Liver (tissue), 9 donors: Measurements from ENCODE around the gene NME4. TPM values are rescaled to one million over a fixed set of nuclear protein-coding genes. Genes with fewer than 3 reads are reported as not detected.

Experiments used
- DNase-seq: peaks from one replicate; pipeline ENCODE4 v3.0.0-alpha.2; 2017; ENCODE audit warnings: low spot score
- H3K27ac ChIP-seq, 2 donors: one replicate each; pipeline ENCODE4 v1.7.0; 2013; ENCODE audit warnings: inconsistent platforms in 2 of 2, low read length in 2 of 2, control low read depth in 1 of 2, low read depth in 1 of 2, mild to moderate bottlenecking in 1 of 2
- H3K27me3 ChIP-seq, 4 donors: one replicate each; pipeline versions ENCODE4 v1.6.1 to v1.7.0; 2013; ENCODE audit warnings: low read length in 3 of 4, inconsistent platforms in 1 of 4, mild to moderate bottlenecking in 1 of 4, moderate library complexity in 1 of 4; ENCODE audit not compliant: control insufficient read depth in 4 of 4, insufficient read depth in 4 of 4
- H3K36me3 ChIP-seq, 4 donors: one replicate each; pipeline versions ENCODE4 v1.6.1 to v1.7.0; 2013; ENCODE audit warnings: low read length in 3 of 4, mild to moderate bottlenecking in 3 of 4, low read depth in 1 of 4, moderate library complexity in 1 of 4; ENCODE audit not compliant: control insufficient read depth in 4 of 4, insufficient read depth in 3 of 4
- H3K4me1 ChIP-seq, 4 donors: one replicate each; pipeline versions ENCODE4 v1.6.1 to v1.7.0; 2013; ENCODE audit warnings: low read length in 3 of 4, mild to moderate bottlenecking in 3 of 4, moderate library complexity in 1 of 4; ENCODE audit not compliant: control insufficient read depth in 4 of 4, insufficient read depth in 4 of 4
- H3K4me3 ChIP-seq, 3 donors: one replicate each; pipeline versions ENCODE4 v1.6.1 to v1.7.0; 2013; ENCODE audit warnings: low read length in 3 of 3, control low read depth in 1 of 3, low read depth in 1 of 3, mild to moderate bottlenecking in 1 of 3
- H3K9ac ChIP-seq, 2 donors: one replicate each; pipeline ENCODE4 v1.7.0; 2013; ENCODE audit warnings: low read length in 2 of 2, mild to moderate bottlenecking in 2 of 2, moderate library complexity in 2 of 2, control low read depth in 1 of 2, low read depth in 1 of 2
- H3K9me3 ChIP-seq, 4 donors: one replicate each; pipeline versions ENCODE4 v1.6.1 to v1.7.0; 2013; ENCODE audit warnings: low read length in 3 of 4; ENCODE audit not compliant: control insufficient read depth in 4 of 4
- CTCF ChIP-seq: fragments of 150-350 bp; IDR thresholded peaks from 2 replicates; pipeline ENCODE4 v1.5.1; 2017; ENCODE audit warnings: improper control_type of control experiment, low read depth, low read length; ENCODE audit not compliant: missing input control
- EGR1 ChIP-seq, 2 donors: IDR thresholded peaks; 2 replicates each; pipeline ENCODE4 v1.6.1; 2016 to 2018; ENCODE audit warnings: antibody characterized with exemption in 2 of 2, low read depth in 2 of 2
- FOXA2 ChIP-seq: IDR thresholded peaks from 2 replicates; pipeline ENCODE4 v1.6.1; 2016; ENCODE audit warnings: antibody characterized with exemption
- GABPA ChIP-seq, 2 donors: IDR thresholded peaks in 1 of 2; conservative IDR thresholded peaks in 1 of 2; 2 replicates each; pipeline ENCODE4 v1.6.1; 2016; ENCODE audit warnings: antibody characterized with exemption in 2 of 2, mild to moderate bottlenecking in 1 of 2, moderate library complexity in 1 of 2
- HNF4A ChIP-seq, 2 donors: conservative IDR thresholded peaks; 2 replicates each; pipeline ENCODE4 v1.6.1; 2016; ENCODE audit warnings: antibody characterized with exemption in 2 of 2, mild to moderate bottlenecking in 2 of 2
- HNF4G ChIP-seq: IDR thresholded peaks from 2 replicates; pipeline ENCODE4 v1.6.1; 2016; ENCODE audit warnings: antibody characterized with exemption
- JUND ChIP-seq, 2 donors: IDR thresholded peaks; 2 replicates each; pipeline ENCODE4 v1.6.1; 2016; ENCODE audit warnings: antibody characterized with exemption in 2 of 2
- NR2F2 ChIP-seq: IDR thresholded peaks from 2 replicates; pipeline ENCODE4 v1.6.1; 2016; ENCODE audit warnings: antibody characterized with exemption
- RAD21 ChIP-seq, 2 donors: IDR thresholded peaks; 2 replicates each; pipeline ENCODE4 v1.6.1; 2016; ENCODE audit warnings: antibody characterized with exemption in 2 of 2, mild to moderate bottlenecking in 2 of 2
- REST ChIP-seq: IDR thresholded peaks from 2 replicates; pipeline ENCODE4 v1.6.1; 2016; ENCODE audit warnings: antibody characterized with exemption, mild to moderate bottlenecking
- RXRA ChIP-seq, 2 donors: IDR thresholded peaks; 2 replicates each; pipeline ENCODE4 v1.6.1; 2017 to 2018; ENCODE audit warnings: antibody characterized with exemption in 2 of 2, mild to moderate bottlenecking in 1 of 2
- SP1 ChIP-seq: IDR thresholded peaks from 2 replicates; pipeline ENCODE4 v1.6.1; 2018; ENCODE audit warnings: antibody characterized with exemption, mild to moderate bottlenecking
- TAF1 ChIP-seq: conservative IDR thresholded peaks from 2 replicates; pipeline ENCODE4 v1.6.1; 2016; ENCODE audit warnings: antibody characterized with exemption, mild to moderate bottlenecking
- YY1 ChIP-seq: IDR thresholded peaks from 2 replicates; pipeline ENCODE4 v1.6.1; 2016; ENCODE audit warnings: antibody characterized with exemption, mild to moderate bottlenecking
- WGBS: extraction: QIAGEN DNeasy Blood & Tissue Kit; methylation state at CpG from one replicate; pipeline ENCODE4 v1.1.7; 2013; 5-methylcytosine and 5-hydroxymethylcytosine counted together
- polyA plus RNA-seq, 2 donors: library from polyadenylated mRNA; stranded (reverse) in 1 of 2; unstranded in 1 of 2; fragments of 200-250 nt in 1 of 2; fragments of >200 nt in 1 of 2; fragmentation: Nextera tagmentation in 1 of 2; extraction: Ambion mirVana in 1 of 2; gene quantifications; one replicate each; pipeline versions ENCODE4 v1.2.1 to v1.2.3, GENCODE V29; 2013 to 2015
- total RNA-seq, 2 donors: library from RNA; depleted of rRNA; stranded (reverse); fragments of >200 nt; gene quantifications; one replicate each; pipeline ENCODE4 v1.2.3, GENCODE V29; 2014
- TF ChIP-seq, protein P1 (sequence below): IDR thresholded peaks from 2 replicates; pipeline ENCODE4 v1.6.1; 2016; ENCODE audit warnings: antibody characterized with exemption
- TF ChIP-seq, protein P2 (sequence below): IDR thresholded peaks from 2 replicates; pipeline ENCODE4 v1.6.1; 2016; ENCODE audit warnings: antibody characterized with exemption
- TF ChIP-seq, protein P3 (sequence below): IDR thresholded peaks from 2 replicates; pipeline ENCODE4 v1.6.1; 2016; ENCODE audit warnings: antibody characterized with exemption
- donor health status: healthy.
- donor health status: healthy.
- donor health status: healthy.
- donor health status: healthy.
- donor health status: healthy.

The NME4 gene
- total and polyA plus RNA-seq, 4 donors: 39.2 to 118 (median 83.9) TPM

DNA sequence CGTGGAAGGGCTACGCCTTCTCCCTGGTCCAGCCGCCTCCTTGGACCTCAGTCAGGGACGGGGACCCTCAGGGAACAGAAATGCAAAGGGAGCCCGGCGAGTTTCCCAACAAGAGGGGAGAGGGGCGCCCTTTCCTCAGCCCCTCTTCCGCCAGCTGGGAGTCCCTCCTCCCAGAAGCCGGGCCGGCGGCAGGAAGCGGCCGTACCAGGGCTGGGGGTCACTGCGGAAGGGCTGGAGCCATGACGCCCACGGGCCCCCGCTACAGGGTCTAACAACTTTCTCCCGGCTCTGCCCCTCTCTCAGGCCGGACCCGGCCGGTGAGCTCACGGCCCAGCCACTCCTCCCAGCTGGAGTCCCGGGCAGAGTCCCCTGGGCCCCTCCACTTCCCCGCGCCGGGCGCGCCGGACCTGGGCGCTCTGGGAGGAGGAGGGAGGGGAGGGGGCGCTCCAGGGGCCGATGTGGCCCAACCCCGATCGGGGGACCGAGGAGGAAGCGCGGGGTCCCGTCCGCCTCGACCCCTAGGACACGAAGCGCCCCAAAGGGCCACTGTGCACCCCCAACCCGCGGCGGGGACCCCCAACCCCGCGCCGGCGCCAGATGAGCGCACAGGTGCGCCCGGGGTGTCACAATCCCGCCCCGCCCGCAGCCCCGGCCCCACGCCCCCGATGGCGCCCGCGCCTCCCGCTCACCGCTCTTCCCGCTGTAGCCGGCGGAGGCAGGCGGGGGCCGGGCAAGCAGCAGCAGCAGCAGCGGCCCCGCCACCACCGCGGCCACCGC, 15.8 kb upstream of the NME4 start:
- Histone ChIP-seq H3K36me3 (peaks cover 0 to 9% (median 3%) of the 10 kb centered on the region in 4 donors), H3K9me3 (no peaks in the 10 kb centered on the region), H3K4me3 (peak overlapping the region; percentile 54 to 80 (median 72)), H3K27ac (peak overlapping the region in 1 of 2 donors; percentile 35), H3K9ac (peak overlapping the region; percentile 47), H3K4me1 (peaks cover 0 to 26% (median 15%) of the 10 kb centered on the region in 4 donors), H3K27me3 (no peaks in the 10 kb centered on the region)
- WGBS: 2% methylated on average over 73 of the region's 73 CpGs
- no peak for DNase-seq
- TF ChIP-seq TAF1 (no peak), REST (no peak), NR2F2 (no peak), RXRA (IDR thresholded peaks at IDR 0.05) (no peak), JUND (IDR thresholded peaks at IDR 0.05) (no peak), FOXA2 (no peak), CTCF (no peak), HNF4G (no peak), SP1 (no peak), EGR1 (IDR thresholded peaks at IDR 0.05; ENCODE audit: low read depth in 2 of 2) (no peak), YY1 (no peak), RAD21 (IDR thresholded peaks at IDR 0.05) (no peak), GABPA (IDR thresholded peaks at IDR 0.05 in 1 of 2, conservative IDR thresholded peaks at IDR 0.05 in 1 of 2) (no peak), HNF4A (conservative IDR thresholded peaks at IDR 0.05) (no peak)
- TF ChIP-seq, protein P1, sequence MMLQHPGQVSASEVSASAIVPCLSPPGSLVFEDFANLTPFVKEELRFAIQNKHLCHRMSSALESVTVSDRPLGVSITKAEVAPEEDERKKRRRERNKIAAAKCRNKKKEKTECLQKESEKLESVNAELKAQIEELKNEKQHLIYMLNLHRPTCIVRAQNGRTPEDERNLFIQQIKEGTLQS: no peak
- TF ChIP-seq, protein P2, sequence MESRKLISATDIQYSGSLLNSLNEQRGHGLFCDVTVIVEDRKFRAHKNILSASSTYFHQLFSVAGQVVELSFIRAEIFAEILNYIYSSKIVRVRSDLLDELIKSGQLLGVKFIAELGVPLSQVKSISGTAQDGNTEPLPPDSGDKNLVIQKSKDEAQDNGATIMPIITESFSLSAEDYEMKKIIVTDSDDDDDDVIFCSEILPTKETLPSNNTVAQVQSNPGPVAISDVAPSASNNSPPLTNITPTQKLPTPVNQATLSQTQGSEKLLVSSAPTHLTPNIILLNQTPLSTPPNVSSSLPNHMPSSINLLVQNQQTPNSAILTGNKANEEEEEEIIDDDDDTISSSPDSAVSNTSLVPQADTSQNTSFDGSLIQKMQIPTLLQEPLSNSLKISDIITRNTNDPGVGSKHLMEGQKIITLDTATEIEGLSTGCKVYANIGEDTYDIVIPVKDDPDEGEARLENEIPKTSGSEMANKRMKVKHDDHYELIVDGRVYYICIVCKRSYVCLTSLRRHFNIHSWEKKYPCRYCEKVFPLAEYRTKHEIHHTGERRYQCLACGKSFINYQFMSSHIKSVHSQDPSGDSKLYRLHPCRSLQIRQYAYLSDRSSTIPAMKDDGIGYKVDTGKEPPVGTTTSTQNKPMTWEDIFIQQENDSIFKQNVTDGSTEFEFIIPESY: no peak
- TF ChIP-seq, protein P3, sequence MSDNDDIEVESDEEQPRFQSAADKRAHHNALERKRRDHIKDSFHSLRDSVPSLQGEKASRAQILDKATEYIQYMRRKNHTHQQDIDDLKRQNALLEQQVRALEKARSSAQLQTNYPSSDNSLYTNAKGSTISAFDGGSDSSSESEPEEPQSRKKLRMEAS: no peak
